Midbrain (tissue), 1 donor: ENCODE measurements around the gene MPC2.
"Not testable (repeated sequence)": the region's sequence is repeated elsewhere in the genome, so short reads cannot be mapped to it uniquely, and the experiment has no call there.

Experiments used
- DNase-seq: peaks from one replicate; lab custom pipeline; 2025; lab: John Stamatoyannopoulos, UW

Gene MPC2

GRCh38 chr1:167904652-167905130 lies 32.2 kb downstream of the MPC2 start:
- no peak for DNase-seq

GRCh38 chr1:167900907-167901306 lies 36.0 kb downstream of the MPC2 start:
- DNase-seq, result no peak

GRCh38 chr1:167899253-167899681 lies 37.6 kb downstream of the MPC2 start:
- no peak for DNase-seq

GRCh38 chr1:167898578-167899222 lies 38.2 kb downstream of the MPC2 start:
- no peak for DNase-seq

GRCh38 chr1:167893798-167894197 lies 43.1 kb downstream of the MPC2 start:
- DNase-seq, result no peak

- DNase-seq, result no peak
Measured at GRCh38 chr1:167890400-167890799, 46.5 kb downstream of the MPC2 start.

- DNase-seq, result not testable (repeated sequence)
Measured at GRCh38 chr1:167887187-167887586, 49.7 kb downstream of the MPC2 start.

GRCh38 chr1:167882376-167882775 lies 54.5 kb downstream of the MPC2 start:
- no peak for DNase-seq

GRCh38 chr1:167881786-167882185 lies 55.1 kb downstream of the MPC2 start:
- DNase-seq, result no peak

GRCh38 chr1:167881069-167881468 lies 55.8 kb downstream of the MPC2 start:
- no peak for DNase-seq

- DNase-seq, result no peak
Measured at GRCh38 chr1:167880580-167881021, 56.3 kb downstream of the MPC2 start.

- DNase-seq, result no peak
Measured at GRCh38 chr1:167879508-167879907, 57.4 kb downstream of the MPC2 start.

GRCh38 chr1:167878372-167879160 lies 58.3 kb downstream of the MPC2 start:
- no peak for DNase-seq

GRCh38 chr1:167876597-167877175 lies 60.2 kb downstream of the MPC2 start:
- DNase-seq, result no peak

GRCh38 chr1:167871331-167871730 lies 65.5 kb downstream of the MPC2 start:
- no peak for DNase-seq

- DNase-seq, result not testable (repeated sequence)
Measured at GRCh38 chr1:167869157-167870001, 67.5 kb downstream of the MPC2 start.

- DNase-seq, result not testable (repeated sequence)
Measured at GRCh38 chr1:167866739-167867414, 70.0 kb downstream of the MPC2 start.
